ENCODE data around the gene KNSTRN. TPM values are rescaled to one million over a fixed set of nuclear protein-coding genes. Genes with fewer than 3 reads are reported as not detected.

KNSTRN gene
- total and polyA plus RNA-seq, 2 experiments from 2014 or later, result 67.9 to 80.4 TPM

DNA sequence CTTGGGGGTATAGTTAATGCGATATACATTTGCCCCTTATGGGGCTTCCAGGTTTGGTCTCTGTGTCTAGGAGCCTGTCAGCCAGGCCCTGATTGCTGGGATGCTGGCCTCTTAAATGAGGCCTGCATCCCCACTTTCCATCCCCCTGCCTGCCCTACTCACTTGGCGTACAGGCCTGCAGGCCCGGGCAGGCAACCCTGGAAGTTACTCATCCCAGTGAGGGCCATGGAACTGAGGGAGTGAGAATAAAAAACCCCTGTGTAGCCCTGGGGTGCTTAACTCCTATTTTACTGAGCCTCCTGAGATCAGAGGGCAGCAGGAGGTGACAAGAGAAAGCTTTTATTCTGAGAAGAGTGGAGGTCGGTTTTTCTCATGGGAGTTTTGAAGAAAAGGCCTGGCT, 22.5 kb upstream of the KNSTRN start:
- Histone ChIP-seq H3K36me3 (ENCODE audit: insufficient read depth) (no peaks in the 10 kb centered on the region), H3K4me3 (no peak overlapping the region), H3K4me2 (no peak overlapping the region), H3F3A (replicated peaks; ENCODE audit: low read depth) (peaks cover 17% of the 10 kb centered on the region), H2AFZ (no peak overlapping the region), H3K4me1 (ENCODE audit: insufficient read depth) (peaks cover 13% of the 10 kb centered on the region), H4K20me1 (replicated peaks; ENCODE audit: insufficient read depth) (no peaks in the 10 kb centered on the region), H3K27ac (ENCODE audit: low read depth) (no peak overlapping the region), H3K27me3 (ENCODE audit: insufficient read depth) (peaks cover 26% of the 10 kb centered on the region), H3K79me2 (replicated peaks; ENCODE audit: insufficient read depth) (no peaks in the 10 kb centered on the region), H3K9me2 (ENCODE audit: insufficient read depth) (no peaks in the 10 kb centered on the region)
- peaks cover 3% of the 10 kb centered on the region; the same call in 1 of the 3 replicates for H3K9me3 Mint-ChIP-seq
- ATAC-seq, result no peak
- H3K4me3 Mint-ChIP-seq, result peak overlapping the region; percentile 76; the same call in 1 of the 3 replicates
- peaks cover 16% of the 10 kb centered on the region for H3K27me3 Mint-ChIP-seq (ENCODE audit: insufficient read depth, low read depth, poor library complexity)
- no peak overlapping the region for H3K27ac Mint-ChIP-seq
- H3K36me3 Mint-ChIP-seq (ENCODE audit: low read depth), result no peaks in the 10 kb centered on the region; the same call in 2 of the 3 replicates
- no peak for DNase-seq (ENCODE audit: low spot score)
- H3K4me1 Mint-ChIP-seq, result peaks cover 20% of the 10 kb centered on the region
- TF ChIP-seq, protein P1, sequence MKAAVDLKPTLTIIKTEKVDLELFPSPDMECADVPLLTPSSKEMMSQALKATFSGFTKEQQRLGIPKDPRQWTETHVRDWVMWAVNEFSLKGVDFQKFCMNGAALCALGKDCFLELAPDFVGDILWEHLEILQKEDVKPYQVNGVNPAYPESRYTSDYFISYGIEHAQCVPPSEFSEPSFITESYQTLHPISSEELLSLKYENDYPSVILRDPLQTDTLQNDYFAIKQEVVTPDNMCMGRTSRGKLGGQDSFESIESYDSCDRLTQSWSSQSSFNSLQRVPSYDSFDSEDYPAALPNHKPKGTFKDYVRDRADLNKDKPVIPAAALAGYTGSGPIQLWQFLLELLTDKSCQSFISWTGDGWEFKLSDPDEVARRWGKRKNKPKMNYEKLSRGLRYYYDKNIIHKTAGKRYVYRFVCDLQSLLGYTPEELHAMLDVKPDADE (IDR thresholded peaks at IDR 0.05), result no peak
- TF ChIP-seq, protein P2, sequence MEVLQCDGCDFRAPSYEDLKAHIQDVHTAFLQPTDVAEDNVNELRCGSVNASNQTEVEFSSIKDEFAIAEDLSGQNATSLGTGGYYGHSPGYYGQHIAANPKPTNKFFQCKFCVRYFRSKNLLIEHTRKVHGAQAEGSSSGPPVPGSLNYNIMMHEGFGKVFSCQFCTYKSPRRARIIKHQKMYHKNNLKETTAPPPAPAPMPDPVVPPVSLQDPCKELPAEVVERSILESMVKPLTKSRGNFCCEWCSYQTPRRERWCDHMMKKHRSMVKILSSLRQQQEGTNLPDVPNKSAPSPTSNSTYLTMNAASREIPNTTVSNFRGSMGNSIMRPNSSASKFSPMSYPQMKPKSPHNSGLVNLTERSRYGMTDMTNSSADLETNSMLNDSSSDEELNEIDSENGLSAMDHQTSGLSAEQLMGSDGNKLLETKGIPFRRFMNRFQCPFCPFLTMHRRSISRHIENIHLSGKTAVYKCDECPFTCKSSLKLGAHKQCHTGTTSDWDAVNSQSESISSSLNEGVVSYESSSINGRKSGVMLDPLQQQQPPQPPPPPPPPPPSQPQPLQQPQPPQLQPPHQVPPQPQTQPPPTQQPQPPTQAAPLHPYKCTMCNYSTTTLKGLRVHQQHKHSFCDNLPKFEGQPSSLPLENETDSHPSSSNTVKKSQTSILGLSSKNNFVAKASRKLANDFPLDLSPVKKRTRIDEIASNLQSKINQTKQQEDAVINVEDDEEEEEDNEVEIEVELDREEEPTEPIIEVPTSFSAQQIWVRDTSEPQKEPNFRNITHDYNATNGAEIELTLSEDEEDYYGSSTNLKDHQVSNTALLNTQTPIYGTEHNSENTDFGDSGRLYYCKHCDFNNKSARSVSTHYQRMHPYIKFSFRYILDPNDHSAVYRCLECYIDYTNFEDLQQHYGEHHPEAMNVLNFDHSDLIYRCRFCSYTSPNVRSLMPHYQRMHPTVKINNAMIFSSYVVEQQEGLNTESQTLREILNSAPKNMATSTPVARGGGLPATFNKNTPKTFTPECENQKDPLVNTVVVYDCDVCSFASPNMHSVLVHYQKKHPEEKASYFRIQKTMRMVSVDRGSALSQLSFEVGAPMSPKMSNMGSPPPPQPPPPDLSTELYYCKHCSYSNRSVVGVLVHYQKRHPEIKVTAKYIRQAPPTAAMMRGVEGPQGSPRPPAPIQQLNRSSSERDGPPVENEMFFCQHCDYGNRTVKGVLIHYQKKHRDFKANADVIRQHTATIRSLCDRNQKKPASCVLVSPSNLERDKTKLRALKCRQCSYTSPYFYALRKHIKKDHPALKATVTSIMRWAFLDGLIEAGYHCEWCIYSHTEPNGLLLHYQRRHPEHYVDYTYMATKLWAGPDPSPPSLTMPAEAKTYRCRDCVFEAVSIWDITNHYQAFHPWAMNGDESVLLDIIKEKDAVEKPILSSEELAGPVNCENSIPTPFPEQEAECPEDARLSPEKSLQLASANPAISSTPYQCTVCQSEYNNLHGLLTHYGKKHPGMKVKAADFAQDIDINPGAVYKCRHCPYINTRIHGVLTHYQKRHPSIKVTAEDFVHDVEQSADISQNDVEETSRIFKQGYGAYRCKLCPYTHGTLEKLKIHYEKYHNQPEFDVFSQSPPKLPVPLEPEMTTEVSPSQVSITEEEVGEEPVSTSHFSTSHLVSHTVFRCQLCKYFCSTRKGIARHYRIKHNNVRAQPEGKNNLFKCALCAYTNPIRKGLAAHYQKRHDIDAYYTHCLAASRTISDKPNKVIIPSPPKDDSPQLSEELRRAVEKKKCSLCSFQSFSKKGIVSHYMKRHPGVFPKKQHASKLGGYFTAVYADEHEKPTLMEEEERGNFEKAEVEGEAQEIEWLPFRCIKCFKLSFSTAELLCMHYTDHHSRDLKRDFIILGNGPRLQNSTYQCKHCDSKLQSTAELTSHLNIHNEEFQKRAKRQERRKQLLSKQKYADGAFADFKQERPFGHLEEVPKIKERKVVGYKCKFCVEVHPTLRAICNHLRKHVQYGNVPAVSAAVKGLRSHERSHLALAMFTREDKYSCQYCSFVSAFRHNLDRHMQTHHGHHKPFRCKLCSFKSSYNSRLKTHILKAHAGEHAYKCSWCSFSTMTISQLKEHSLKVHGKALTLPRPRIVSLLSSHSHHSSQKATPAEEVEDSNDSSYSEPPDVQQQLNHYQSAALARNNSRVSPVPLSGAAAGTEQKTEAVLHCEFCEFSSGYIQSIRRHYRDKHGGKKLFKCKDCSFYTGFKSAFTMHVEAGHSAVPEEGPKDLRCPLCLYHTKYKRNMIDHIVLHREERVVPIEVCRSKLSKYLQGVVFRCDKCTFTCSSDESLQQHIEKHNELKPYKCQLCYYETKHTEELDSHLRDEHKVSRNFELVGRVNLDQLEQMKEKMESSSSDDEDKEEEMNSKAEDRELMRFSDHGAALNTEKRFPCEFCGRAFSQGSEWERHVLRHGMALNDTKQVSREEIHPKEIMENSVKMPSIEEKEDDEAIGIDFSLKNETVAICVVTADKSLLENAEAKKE (CRISPR knock-in tag; IDR thresholded peaks at IDR 0.05), result no peak
- no peak for TF ChIP-seq CREB1 (CRISPR knock-in tag; IDR thresholded peaks at IDR 0.05; ENCODE audit: low read depth)
- no peak for TF ChIP-seq ZNF331 (CRISPR knock-in tag; IDR thresholded peaks at IDR 0.05; ENCODE audit: low read depth)
- no peak for TF ChIP-seq STAT1 (IDR thresholded peaks at IDR 0.05; ENCODE audit: unreplicated experiment)
- TF ChIP-seq POLR2AphosphoS5 (IDR thresholded peaks at IDR 0.05; ENCODE audit: low read depth), result no peak
- TF ChIP-seq EZH2phosphoT487 (IDR thresholded peaks at IDR 0.05; ENCODE audit: unreplicated experiment), result no peak
- TF ChIP-seq, protein P3, sequence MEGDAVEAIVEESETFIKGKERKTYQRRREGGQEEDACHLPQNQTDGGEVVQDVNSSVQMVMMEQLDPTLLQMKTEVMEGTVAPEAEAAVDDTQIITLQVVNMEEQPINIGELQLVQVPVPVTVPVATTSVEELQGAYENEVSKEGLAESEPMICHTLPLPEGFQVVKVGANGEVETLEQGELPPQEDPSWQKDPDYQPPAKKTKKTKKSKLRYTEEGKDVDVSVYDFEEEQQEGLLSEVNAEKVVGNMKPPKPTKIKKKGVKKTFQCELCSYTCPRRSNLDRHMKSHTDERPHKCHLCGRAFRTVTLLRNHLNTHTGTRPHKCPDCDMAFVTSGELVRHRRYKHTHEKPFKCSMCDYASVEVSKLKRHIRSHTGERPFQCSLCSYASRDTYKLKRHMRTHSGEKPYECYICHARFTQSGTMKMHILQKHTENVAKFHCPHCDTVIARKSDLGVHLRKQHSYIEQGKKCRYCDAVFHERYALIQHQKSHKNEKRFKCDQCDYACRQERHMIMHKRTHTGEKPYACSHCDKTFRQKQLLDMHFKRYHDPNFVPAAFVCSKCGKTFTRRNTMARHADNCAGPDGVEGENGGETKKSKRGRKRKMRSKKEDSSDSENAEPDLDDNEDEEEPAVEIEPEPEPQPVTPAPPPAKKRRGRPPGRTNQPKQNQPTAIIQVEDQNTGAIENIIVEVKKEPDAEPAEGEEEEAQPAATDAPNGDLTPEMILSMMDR (conservative IDR thresholded peaks at IDR 0.05; ENCODE audit: low read depth in 2 of 2), result no peak
- TF ChIP-seq, protein P4, sequence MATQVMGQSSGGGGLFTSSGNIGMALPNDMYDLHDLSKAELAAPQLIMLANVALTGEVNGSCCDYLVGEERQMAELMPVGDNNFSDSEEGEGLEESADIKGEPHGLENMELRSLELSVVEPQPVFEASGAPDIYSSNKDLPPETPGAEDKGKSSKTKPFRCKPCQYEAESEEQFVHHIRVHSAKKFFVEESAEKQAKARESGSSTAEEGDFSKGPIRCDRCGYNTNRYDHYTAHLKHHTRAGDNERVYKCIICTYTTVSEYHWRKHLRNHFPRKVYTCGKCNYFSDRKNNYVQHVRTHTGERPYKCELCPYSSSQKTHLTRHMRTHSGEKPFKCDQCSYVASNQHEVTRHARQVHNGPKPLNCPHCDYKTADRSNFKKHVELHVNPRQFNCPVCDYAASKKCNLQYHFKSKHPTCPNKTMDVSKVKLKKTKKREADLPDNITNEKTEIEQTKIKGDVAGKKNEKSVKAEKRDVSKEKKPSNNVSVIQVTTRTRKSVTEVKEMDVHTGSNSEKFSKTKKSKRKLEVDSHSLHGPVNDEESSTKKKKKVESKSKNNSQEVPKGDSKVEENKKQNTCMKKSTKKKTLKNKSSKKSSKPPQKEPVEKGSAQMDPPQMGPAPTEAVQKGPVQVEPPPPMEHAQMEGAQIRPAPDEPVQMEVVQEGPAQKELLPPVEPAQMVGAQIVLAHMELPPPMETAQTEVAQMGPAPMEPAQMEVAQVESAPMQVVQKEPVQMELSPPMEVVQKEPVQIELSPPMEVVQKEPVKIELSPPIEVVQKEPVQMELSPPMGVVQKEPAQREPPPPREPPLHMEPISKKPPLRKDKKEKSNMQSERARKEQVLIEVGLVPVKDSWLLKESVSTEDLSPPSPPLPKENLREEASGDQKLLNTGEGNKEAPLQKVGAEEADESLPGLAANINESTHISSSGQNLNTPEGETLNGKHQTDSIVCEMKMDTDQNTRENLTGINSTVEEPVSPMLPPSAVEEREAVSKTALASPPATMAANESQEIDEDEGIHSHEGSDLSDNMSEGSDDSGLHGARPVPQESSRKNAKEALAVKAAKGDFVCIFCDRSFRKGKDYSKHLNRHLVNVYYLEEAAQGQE (IDR thresholded peaks at IDR 0.05; ENCODE audit: unreplicated experiment), result no peak
- TF ChIP-seq ZNF114 (CRISPR knock-in tag; IDR thresholded peaks at IDR 0.05), result no peak
- TF ChIP-seq NANOG (IDR thresholded peaks at IDR 0.05; ENCODE audit: borderline replicate concordance), result no peak
- TF ChIP-seq JUNB (IDR thresholded peaks at IDR 0.05; ENCODE audit: unreplicated experiment), result no peak
- no peak for TF ChIP-seq EZH2 (IDR thresholded peaks at IDR 0.05; ENCODE audit: low read depth, unreplicated experiment)

Data from GM23338 (cell line).